HG03521 (cell line): Measurements from ENCODE around the gene ARID5A.
"Not testable (repeated sequence)": the region's sequence is repeated elsewhere in the genome, so short reads cannot be mapped to it uniquely, and the experiment has no call there.

ENCODE experiments used
- ATAC-seq: cut with Tn5 transposase; IDR thresholded peaks from one replicate; pipeline ENCODE4 v1.9.1; 2021; ENCODE audit warnings: mild to moderate bottlenecking, moderate library complexity; ENCODE audit not compliant: unreplicated experiment

The ARID5A gene

DNA sequence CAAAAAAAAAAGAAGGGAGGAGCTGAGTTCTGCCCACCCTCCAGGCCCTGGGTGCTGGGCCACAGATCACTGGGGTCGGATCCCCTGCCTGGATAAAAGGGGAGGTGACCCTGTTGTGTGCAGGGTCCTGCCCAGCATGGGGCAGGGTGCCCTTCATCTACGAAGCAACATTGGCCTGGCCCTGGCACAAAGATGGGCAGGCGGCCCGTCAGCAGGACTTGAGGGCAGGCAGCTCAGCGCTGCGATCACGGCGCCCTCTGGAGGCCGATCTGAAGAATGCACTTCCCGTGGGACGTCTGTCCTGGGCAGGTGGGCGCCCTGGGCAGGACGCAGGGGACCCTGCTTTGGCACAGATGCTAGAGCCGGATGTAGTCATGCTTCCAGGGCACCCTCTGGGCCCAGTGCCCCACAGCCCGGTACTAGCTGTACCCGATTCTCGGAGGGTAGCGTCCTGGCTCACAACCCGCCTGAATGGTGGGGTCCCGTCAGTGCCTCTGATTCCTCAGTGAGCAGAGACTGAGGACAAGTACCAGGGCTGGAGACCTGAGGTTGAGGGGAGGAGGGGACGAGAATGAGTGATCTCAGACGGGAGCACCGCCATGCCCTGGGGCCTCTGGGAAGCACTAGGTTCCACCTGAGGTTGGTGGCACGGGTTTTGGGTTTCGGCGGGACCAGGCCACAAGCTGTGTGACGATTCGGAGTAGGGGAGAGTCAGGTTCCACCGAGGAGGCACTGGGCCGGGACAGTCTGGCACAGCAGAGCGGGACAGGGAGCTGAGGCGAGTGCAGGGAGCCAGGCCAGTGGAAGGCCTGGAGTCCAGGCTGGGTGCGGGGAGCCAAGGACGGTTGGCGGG is 18.0 kb downstream of the ARID5A start:
- ATAC-seq = no peak

DNA sequence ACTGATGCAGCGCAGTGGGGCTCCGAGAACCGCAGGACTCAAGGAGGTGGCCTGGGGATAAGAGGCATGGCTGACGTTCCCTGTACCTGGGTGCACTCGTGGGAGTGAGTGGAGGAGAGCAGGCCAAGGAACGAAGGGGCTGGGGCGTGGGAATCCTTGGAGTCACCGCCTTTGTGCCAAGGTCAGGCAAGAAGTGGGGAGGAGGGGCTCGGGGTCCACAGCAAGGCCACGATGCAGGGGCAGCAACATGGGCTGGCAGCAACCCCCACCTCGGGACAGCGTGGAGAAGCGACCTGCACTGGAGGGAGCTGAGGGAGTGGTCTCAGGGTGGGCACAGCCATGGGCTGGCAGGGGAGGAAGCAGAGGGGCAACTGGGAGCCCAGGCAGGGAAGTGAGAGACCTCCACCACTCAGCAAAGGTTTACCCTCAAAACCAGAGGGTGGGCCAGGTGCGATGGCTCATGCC is 18.6 kb downstream of the ARID5A start:
- no peak for ATAC-seq

- ATAC-seq = no peak
Observed at GRCh38 chr2:96556441-96557330, 20.1 kb downstream of the ARID5A start.

DNA sequence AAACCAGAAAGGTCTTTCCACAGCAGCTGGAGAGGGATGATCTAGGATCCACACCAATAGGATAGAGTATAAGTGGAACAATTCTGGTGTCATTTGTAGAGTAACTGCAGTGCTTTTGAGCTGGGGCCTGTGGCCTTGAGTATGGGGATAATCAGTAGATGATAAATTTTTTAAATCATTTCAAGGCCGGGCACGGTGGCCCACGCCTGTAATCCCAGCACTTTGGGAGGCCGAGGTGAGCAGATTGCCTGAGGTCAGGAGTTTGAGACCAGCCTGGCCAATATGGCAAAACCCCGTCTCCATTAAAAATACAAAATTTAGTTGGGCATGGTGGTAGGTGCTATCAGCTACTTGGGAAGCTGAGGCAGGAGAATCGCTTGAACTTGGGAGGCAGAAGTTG is 20.9 kb downstream of the ARID5A start:
- ATAC-seq = not testable (repeated sequence)

DNA sequence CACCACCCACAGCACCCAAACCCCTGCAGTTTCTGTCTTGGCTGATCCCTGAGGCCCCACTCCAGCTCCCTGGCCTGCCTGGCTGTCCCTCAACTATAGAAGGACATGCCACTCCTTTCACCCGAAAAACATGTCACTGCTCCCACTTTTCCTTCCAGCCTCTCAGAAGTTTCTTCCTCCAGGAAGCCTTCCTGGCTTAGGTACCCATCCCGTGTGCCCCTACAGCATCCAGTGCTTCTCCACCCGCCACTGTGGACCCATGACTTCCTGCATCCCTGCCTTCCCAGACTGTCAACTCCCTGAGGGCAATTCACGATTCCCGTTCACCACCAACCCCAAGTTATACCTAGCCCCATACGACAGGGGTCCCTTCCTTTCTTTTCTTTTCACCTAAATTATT is 21.5 kb downstream of the ARID5A start:
- ATAC-seq = no peak

DNA sequence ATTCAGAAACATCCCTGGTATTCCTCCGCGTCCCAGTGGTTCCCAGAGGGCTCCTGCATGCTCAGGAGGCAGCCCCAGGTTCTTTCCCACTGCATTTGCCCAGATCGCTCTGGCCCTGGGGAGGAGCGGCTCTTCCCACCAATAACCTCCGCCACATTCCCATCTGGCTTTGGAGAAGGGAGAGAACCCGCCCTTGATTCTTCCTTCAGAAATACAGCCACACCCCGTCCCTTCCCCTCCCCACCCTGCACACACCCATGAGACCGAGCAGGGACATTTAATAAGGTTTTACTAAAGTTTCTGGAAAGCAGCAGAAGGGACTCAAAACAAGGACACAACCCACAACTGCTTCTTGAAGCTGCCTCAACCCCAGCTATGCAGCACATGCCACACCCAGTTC is 21.9 kb downstream of the ARID5A start:
- ATAC-seq = no peak

DNA sequence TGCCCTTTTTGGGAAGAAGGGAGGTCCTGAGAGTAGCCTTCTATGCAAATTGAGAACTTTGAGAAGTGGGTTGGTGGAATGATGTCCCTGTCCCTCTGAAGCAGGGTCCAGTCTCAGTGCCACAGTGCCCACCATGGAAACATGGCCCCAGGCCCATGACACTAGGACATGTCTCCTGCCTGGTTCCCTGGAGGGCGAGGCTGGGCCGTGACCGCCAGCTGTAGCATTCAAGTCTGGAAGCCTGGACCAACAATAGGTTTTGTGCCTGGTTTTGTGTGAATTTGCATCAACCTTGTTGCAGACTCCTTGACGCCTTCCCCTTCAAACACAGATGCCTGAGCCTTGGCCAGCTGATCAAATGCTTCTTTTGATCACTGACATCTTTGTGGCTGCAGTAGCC is 27.5 kb downstream of the ARID5A start:
- no peak for ATAC-seq

DNA sequence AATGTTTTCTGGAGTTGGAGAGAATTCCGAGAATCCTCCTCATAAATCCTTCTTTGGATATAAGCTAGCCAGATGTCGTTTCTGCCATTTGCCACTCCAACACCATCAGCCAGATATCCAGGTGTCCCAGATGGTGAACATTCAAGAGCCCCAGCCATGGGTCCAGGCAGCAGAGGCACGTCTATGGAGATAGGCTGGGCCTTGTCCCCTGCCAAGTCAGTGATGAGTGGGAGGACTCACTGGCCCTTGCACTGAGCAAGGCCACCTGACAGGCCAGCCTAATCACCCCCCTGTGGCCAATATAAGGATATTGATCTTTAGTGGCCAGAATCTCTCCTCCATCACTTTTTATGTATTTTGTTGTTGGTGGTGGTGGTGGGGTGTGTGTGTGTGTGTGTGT is 28.0 kb downstream of the ARID5A start:
- no peak for ATAC-seq

- ATAC-seq = no peak
Observed at GRCh38 chr2:96565111-96565510, 28.6 kb downstream of the ARID5A start.

- ATAC-seq = no peak
Observed at GRCh38 chr2:96568094-96568493, 31.5 kb downstream of the ARID5A start.

GRCh38 chr2:96574364-96574763 is 37.8 kb downstream of the ARID5A start:
- ATAC-seq = no peak

GRCh38 chr2:96575785-96576456 is 39.4 kb downstream of the ARID5A start:
- no peak for ATAC-seq

GRCh38 chr2:96577501-96577900 is 40.9 kb downstream of the ARID5A start:
- ATAC-seq = no peak

DNA sequence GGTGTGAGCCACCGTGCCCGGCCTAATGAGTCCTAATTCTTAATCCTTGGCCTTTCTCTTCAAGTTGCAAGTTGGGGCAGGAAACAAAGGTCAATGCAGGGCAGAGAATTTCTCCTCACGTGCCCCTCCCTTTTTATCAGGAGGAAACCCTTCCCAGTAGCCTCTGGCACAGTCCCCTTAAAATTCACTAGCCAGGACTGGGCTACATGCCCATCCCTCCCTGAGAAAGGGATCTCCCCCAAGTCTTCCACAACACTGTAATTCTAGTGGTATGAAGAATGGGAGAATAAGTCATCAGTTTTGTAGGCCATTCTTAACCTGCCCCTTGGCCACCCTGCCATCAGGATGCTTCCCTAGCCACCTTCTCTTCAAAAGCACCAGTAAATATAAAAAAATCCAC is 42.2 kb downstream of the ARID5A start:
- ATAC-seq = no peak

GRCh38 chr2:96579422-96579821 is 42.9 kb downstream of the ARID5A start:
- ATAC-seq = no peak

GRCh38 chr2:96580771-96581170 is 44.2 kb downstream of the ARID5A start:
- ATAC-seq = no peak

DNA sequence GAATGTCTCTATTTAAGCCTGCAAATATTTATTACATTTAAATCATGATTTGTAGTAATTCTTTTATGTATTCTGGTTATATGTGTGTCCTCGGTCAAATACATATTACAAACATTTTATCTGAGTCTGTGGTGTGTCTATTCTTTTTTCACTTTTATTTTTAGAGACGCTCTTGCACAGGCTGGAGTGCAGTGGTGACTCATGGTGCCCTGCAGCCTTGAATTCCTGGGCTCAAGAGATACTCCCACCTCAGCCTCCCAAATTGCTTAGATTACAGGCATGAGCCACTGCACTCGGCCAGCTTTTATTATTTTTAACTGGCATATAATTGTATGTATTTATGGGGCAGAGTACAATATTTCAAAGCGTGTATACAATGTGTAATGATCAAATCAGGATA is 47.5 kb downstream of the ARID5A start:
- ATAC-seq = no peak

GRCh38 chr2:96587843-96588242 is 51.3 kb downstream of the ARID5A start:
- ATAC-seq = no peak

DNA sequence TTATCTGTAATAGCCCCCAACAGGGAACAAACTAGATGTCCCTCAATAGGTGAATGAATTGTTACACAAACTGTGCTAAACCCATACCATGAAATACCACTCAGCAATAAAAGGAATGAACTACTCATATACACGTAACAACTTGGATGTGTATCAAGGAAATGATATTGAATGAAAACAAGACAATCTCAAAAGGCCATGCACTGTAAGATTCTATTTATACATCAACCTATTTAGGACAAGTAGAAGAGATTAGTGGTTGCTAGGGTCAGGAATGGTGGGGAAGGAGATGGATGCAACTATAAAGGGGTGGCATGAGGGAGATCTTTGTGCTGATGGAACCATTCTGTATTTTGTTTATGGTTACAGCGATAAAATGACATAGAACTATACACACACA is 54.5 kb downstream of the ARID5A start:
- ATAC-seq = no peak

DNA sequence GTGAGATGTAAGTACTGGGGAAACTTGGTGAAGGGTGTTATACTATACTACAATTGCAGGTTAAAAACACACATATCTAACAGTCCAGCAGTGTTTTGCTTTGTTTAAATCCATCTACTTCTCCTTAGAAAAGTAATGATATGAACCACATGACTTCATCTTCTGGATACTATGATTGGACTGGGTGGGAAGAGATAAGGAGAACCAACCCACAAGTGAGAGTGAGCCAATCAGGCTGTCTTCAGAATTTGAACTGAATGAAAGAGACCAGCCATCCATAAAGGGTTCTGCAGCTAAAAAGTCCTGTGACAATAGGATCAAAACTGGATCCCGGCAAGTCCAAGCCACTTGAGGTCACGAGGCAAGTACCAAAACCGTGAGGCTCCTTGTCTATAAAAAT is 54.9 kb downstream of the ARID5A start:
- no peak for ATAC-seq

- ATAC-seq = no peak
Observed at GRCh38 chr2:96594282-96594681, 57.7 kb downstream of the ARID5A start.
